ENCODE results near the gene GLS. TPM values are rescaled to one million over a fixed set of nuclear protein-coding genes. Genes with fewer than 3 reads are reported as not detected.
A peak's percentile ranks its signal among the peaks of the same experiment; 100 is the strongest.
"Not testable (repeated sequence)": the region's sequence is repeated elsewhere in the genome, so short reads cannot be mapped to it uniquely, and the experiment has no call there.

The GLS gene
- total RNA-seq, 2 experiments from 2014 or later: 175 to 187 TPM

DNA sequence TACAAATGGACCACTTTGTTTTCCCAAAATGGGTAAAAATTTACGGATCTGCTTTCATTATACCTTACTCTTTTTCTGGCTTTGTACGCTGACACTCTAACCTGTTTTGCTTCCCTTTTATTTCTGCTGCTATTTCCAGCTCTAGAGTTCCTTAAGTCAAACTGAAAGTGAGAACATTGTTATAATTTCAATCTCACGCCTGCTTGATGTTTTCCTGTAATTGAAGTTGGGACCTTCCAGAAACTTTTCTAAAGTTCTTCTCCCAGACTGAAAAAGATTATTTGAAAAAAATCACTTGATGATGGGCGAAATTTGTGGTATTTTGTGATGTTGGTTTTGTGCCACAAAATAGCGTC, 1.8 kb downstream of the GLS start:
- peaks cover 20% of the 10 kb centered on the region for H3K36me3 Mint-ChIP-seq
- H3K4me1 Mint-ChIP-seq: peaks cover 36% of the 10 kb centered on the region
- DNase-seq (no peak), ATAC-seq (ENCODE audit: low read depth) (no peak)
- H3K9me3 Mint-ChIP-seq: no peaks in the 10 kb centered on the region
- H3K27ac Mint-ChIP-seq: peak overlapping the region; percentile 100
- H3K27me3 Mint-ChIP-seq: no peaks in the 10 kb centered on the region
- POLR2A ChIA-PET: interaction anchor here (0.8 to 4.0 kb wide), 12 partner anchors 9 to 475 kb away, joined by 3 to 37 read pairs (median 8); partner anchors contain the start of gene STAT4
- peak overlapping the region; percentile 100 for H3K4me3 Mint-ChIP-seq

DNA sequence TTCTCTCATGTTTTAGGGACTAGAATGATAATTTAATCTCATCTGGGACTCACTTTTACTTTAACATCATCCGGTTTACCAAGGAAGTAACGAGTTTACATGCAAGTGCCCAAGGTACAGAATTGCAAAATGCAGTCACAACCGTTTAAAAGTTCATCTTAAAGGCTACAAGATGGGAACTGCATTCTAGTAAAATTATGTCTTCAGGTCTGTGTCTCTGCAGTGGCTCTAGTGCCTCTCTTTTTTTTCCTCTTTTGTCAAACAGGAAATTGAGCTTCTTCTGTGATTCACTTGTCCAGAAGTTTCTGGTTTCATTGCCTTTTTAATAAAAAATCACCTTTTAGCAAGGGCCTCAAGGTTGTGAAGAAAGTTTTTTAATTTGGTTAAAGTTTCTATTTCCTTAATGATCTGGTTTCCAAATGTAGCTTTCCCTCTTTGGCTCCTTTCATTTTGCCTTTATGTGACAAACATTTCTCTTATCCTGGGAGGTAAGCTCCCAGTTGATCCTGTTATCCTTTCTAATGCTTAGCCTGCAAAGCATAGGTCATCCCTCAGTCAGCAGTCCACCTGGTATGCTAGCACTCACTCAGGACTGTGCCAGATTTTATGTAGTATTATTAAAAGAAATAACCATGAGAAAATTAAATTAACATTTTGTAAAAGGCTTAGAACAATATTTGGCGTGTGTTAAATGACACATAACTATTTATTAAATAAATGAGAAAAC, 2.4 kb downstream of the GLS start:
- POLR2A ChIA-PET: interaction anchor here (0.7 to 4.0 kb wide), 8 partner anchors 9 to 793 kb away, joined by 3 to 37 read pairs (median 10); no protein-coding TSS in a partner anchor
- Mint-ChIP-seq H3K27ac (peak overlapping the region; percentile 100), H3K9me3 (no peaks in the 10 kb centered on the region), H3K36me3 (peaks cover 20% of the 10 kb centered on the region), H3K4me3 (peak overlapping the region; percentile 100), H3K4me1 (peaks cover 41% of the 10 kb centered on the region), H3K27me3 (no peaks in the 10 kb centered on the region)
- no peak for DNase-seq
- ATAC-seq (ENCODE audit: low read depth): no peak

DNA sequence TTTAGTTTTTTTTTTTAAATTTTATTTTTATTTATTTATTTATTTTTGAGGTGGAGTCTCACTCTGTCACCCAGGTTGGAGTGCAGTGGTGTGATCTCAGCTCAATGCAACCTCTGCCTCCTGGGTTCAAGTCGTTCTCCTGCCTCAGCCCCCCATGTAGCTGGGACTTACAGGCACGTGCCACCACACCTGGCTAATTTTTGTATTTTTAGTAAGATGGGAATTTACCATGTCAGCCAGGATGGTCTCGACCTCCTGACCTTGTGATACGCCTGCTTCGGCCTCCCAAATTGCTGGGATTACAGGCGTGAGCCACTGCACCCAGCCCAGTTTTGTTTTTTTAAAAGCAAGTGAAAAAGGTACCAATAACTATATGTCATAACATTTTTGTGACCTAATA, 5.2 kb downstream of the GLS start:
- not testable (repeated sequence) for H3K9me3 Mint-ChIP-seq; H3K27me3 Mint-ChIP-seq; ATAC-seq (ENCODE audit: low read depth); DNase-seq; H3K27ac Mint-ChIP-seq
- H3K4me3 Mint-ChIP-seq: peak overlapping the region; percentile 41
- peaks cover 27% of the 10 kb centered on the region for H3K36me3 Mint-ChIP-seq
- POLR2A ChIA-PET: interaction anchor here (1.4 kb wide), 1 partner anchor 8 kb away, joined by 3 read pairs; no protein-coding TSS in a partner anchor
- H3K4me1 Mint-ChIP-seq: peaks cover 53% of the 10 kb centered on the region

DNA sequence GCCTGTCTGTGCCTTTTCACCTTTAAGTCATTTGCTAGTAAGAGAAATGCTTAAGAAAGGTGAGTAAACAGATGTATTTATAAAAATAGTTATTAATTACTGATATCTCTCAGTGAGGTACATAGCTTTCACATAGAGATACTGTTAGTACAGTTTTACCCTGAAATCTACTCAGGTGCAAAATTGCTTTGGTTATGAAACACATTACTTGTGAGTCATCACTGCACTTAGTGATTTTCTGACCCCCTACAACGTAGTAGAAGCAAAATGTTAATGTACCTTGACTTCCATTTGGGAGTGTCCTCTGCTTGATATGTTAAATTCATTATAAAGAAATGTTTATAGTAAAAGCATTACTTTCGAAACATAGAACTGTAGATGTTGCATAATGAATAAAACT, 6.5 kb downstream of the GLS start:
- Mint-ChIP-seq H3K27ac (no peak overlapping the region), H3K4me1 (peaks cover 56% of the 10 kb centered on the region), H3K36me3 (peaks cover 33% of the 10 kb centered on the region), H3K9me3 (no peaks in the 10 kb centered on the region), H3K27me3 (no peaks in the 10 kb centered on the region), H3K4me3 (no peak overlapping the region)
- POLR2A ChIA-PET: interaction anchor here (1.3 kb wide), 1 partner anchor 127 kb away, joined by 3 read pairs; no protein-coding TSS in a partner anchor
- DNase-seq (no peak), ATAC-seq (ENCODE audit: low read depth) (no peak)

DNA sequence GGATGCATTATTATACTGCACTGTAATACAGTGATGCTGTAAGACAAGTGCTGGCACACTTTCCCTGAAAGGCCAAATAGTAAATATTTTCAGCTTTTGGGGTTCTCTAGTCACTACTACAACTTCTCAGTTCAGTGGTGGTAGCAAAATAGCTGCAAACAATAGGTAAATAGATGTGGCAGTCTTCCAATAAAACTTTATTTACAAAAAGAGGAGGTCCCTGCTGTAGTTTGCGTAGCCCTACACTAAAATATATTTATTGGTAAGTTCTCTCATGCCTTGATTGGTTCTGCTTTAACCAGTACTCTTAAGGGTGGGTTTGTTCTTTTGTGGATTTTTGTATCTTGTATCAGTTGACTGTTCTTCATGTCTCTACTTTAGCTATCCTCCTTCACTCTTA, 7.8 kb downstream of the GLS start:
- no peaks in the 10 kb centered on the region for H3K27me3 Mint-ChIP-seq
- DNase-seq (no peak), ATAC-seq (ENCODE audit: low read depth) (no peak)
- H3K4me3 Mint-ChIP-seq: peak overlapping the region; percentile 53
- H3K4me1 Mint-ChIP-seq: peaks cover 49% of the 10 kb centered on the region
- H3K36me3 Mint-ChIP-seq: peaks cover 26% of the 10 kb centered on the region
- POLR2A ChIA-PET: no interaction called here
- H3K9me3 Mint-ChIP-seq: no peaks in the 10 kb centered on the region
- no peak overlapping the region for H3K27ac Mint-ChIP-seq

DNA sequence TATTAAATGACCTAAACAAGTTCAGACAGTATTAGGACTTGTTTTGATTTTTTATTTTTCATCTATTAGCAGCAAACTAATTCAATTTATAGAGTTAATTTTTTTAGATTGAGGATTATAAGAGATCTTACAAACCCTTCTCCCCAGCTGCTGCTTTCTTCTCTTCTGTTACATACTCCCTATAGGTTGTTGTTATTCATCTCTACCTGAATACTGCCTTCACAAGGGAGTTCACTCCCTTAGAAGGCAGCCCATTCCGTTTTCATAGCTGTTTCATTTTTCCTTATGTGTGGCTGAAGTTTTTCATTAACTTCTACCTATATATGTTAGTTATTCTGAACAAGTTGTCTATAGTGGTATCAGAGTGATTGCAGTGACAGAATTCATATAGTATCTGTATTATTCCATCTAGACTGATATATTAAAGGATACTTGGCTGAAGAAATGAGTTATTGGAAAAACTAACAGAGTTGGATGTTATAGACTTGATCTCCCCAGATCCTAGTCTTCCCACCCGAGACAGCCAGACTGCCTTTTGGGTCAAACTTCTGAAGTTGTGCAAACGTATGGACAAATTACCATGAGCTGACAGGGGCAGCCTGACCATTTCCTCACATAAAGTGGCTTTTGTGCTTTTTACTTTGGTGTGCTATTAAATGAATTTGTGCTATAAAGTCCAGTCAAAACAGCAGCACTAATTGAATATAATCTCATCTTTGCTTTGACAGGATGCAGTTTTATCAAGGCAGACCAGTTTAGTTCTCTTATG, 8.7 kb downstream of the GLS start:
- H3K27ac Mint-ChIP-seq: no peak overlapping the region
- no peaks in the 10 kb centered on the region for H3K27me3 Mint-ChIP-seq
- DNase-seq (no peak), ATAC-seq (ENCODE audit: low read depth) (no peak)
- H3K4me1 Mint-ChIP-seq: peaks cover 44% of the 10 kb centered on the region
- no peaks in the 10 kb centered on the region for H3K9me3 Mint-ChIP-seq
- peaks cover 21% of the 10 kb centered on the region for H3K36me3 Mint-ChIP-seq
- peak overlapping the region; percentile 31 for H3K4me3 Mint-ChIP-seq
- POLR2A ChIA-PET: interaction anchor here (5.4 kb wide), 1 partner anchor 8 kb away, joined by 36 read pairs; the partner anchor contains the start of gene GLS

DNA sequence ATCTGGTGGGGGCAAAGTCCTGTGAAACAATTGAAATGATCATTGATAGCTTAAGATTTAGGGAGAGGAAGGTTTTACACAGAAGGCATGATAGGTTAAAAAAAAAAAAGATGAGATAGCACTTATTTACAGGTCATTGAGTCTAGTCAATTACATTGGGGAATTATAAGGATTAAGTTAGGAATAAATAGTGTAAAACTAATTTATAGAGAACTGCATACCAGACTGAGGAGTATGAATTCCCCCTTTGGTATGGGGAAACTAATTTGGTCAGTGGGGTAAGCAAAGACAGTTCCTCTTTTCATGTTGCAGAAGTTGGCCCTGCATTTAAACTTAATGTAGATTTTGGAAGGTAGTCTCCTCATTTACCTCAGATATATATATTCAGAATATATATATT, 10.8 kb downstream of the GLS start:
- H3K4me1 Mint-ChIP-seq: peaks cover 41% of the 10 kb centered on the region
- DNase-seq (no peak), ATAC-seq (ENCODE audit: low read depth) (no peak)
- no peak overlapping the region for H3K4me3 Mint-ChIP-seq
- no peaks in the 10 kb centered on the region for H3K9me3 Mint-ChIP-seq
- POLR2A ChIA-PET: interaction anchor here (5.4 kb wide), 1 partner anchor 10 kb away, joined by 36 read pairs; the partner anchor contains the start of gene GLS
- peaks cover 17% of the 10 kb centered on the region for H3K36me3 Mint-ChIP-seq
- no peak overlapping the region for H3K27ac Mint-ChIP-seq
- no peaks in the 10 kb centered on the region for H3K27me3 Mint-ChIP-seq

DNA sequence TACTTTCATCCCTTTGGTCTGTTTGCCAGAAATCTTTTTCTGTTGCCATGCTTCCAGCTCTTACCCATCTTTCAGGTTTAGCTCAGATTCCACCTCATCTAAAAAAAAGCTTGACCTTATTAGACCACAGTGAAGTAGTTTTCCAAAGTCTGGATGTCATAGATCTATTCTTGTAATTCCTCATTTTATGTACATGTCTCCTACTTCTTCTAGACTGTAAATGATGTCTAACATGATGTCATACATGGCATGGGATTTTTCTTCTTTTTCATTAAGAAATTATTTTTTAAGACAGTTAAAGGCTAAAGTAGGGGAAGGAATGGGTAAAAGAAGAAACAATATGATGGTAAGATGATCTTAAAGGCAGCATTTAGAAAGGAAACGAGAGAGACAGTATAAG, 11.3 kb downstream of the GLS start:
- Mint-ChIP-seq H3K36me3 (peaks cover 22% of the 10 kb centered on the region), H3K9me3 (no peaks in the 10 kb centered on the region), H3K27me3 (no peaks in the 10 kb centered on the region), H3K27ac (no peak overlapping the region), H3K4me3 (no peak overlapping the region), H3K4me1 (peaks cover 45% of the 10 kb centered on the region)
- ATAC-seq (ENCODE audit: low read depth) (no peak), DNase-seq (no peak)
- POLR2A ChIA-PET: interaction anchor here (5.4 kb wide), 1 partner anchor 10 kb away, joined by 36 read pairs; the partner anchor contains the start of gene GLS

DNA sequence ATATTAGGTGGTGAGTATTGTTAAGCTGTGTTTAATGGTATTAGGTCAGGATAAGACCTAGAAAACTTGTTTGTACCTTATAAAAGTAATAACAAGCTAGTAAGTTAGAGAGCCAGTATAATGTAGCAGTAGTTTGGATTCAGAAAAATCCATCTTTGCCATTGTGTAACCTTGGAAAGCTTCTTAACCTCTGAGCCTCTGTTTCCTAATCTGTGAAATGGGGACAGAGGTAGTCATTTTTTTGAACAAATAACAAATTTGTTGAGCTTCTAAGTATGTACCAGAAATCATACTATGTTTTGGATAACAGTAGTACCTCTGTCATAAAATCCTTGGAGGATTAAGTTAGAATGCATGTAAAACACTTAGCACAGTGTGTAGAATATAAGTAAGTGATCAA, 12.5 kb downstream of the GLS start:
- Mint-ChIP-seq H3K9me3 (no peaks in the 10 kb centered on the region), H3K4me3 (no peak overlapping the region), H3K27me3 (no peaks in the 10 kb centered on the region), H3K27ac (no peak overlapping the region), H3K4me1 (peaks cover 35% of the 10 kb centered on the region), H3K36me3 (peaks cover 23% of the 10 kb centered on the region)
- DNase-seq (no peak), ATAC-seq (ENCODE audit: low read depth) (no peak)
- POLR2A ChIA-PET: interaction anchor here (1.0 to 5.4 kb wide), 4 partner anchors 8 to 121 kb away, joined by 3 to 36 read pairs (median 4); partner anchors contain the start of genes GLS and STAT1

DNA sequence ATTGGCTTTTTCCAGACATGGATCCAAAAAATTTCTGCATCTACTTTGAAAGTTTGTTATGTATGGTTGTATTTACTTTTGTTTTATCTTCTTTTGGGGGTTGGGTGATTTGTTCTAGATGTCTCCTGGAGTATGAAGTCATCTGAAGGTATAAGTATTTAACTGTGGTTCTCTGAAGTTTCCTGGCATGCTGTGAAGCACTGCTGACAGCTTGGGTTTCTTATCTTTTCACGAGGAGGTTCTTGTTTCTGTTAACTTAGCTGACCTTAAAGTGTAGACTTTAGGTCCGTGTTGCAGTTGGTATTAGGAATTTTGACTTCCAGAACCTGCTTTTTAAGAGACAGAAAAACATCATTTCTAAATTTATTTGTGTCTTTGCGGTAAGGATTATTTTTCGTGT, 15.9 kb downstream of the GLS start:
- ATAC-seq (ENCODE audit: low read depth): no peak
- Mint-ChIP-seq H3K9me3 (no peaks in the 10 kb centered on the region), H3K27me3 (no peaks in the 10 kb centered on the region), H3K4me1 (peaks cover 17% of the 10 kb centered on the region), H3K27ac (peak overlapping the region; percentile 27), H3K36me3 (peaks cover 14% of the 10 kb centered on the region), H3K4me3 (no peak overlapping the region)
- no peak for DNase-seq
- POLR2A ChIA-PET: no interaction called here

DNA sequence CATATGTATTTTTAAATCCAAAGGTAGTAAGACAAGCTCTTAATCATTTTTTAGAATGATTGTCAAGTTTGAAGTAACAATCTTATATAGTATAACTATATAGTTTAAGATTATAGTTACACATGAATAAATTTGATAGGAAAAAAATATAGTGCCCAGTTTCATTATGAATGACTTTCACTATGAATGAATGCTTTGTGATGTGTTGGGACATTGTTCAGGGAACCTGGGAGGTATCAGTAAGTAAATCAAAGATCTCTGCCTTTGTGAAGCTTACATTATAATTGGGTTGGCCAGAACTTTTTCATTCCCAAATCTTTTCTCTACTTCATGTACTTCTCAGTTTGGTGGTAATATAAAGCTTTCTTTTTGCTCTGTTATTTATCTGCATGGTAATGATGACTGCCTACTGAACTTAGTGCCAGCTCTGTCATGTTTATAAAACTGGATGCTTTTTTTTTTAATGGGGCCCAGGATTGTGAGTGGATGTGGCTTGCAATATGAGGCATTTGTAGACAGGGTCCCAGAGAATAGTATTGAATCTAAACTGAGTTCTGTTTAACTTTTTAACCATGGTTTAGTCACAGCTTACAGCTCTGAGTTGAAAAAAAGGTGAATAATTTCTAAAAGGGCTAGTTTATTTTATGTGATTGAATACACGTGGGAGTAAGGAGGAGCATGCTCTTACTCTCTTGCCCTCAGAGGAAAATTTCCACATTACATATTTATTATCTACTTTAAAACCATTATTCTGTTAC, 23.3 kb downstream of the GLS start:
- no peak for ATAC-seq (ENCODE audit: low read depth)
- H3K27ac Mint-ChIP-seq: no peak overlapping the region
- H3K4me3 Mint-ChIP-seq: no peak overlapping the region
- H3K27me3 Mint-ChIP-seq: no peaks in the 10 kb centered on the region
- peaks cover 9% of the 10 kb centered on the region for H3K4me1 Mint-ChIP-seq
- no peaks in the 10 kb centered on the region for H3K9me3 Mint-ChIP-seq
- peaks cover 21% of the 10 kb centered on the region for H3K36me3 Mint-ChIP-seq
- DNase-seq: no peak
- POLR2A ChIA-PET: no interaction called here

DNA sequence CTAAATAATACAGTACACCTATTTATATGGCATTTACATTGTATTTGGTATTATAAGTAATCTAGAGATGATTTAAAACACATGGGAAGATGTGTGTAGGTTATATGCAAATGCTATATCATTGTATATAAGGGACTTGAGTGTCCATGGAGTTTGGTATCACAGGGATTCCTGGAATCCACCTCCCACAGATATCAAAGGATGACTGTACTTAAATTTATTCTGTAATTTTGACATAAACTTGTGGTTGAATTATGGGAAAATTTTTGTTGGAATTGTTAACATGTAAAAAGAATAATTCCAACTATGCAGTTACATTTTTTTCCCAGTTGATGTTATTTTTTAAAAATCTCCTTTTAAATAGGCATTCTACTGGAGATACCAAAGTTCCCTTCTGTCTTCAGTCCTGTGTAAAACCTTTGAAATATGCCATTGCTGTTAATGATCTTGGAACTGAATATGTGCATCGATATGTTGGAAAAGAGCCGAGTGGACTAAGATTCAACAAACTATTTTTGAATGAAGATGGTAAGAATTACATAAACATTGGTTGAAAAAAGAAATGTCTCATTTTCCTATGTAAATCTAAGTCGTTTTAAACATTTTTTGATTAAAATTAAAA, 24.1 kb downstream of the GLS start:
- Mint-ChIP-seq H3K27ac (no peak overlapping the region), H3K4me1 (peaks cover 9% of the 10 kb centered on the region), H3K27me3 (no peaks in the 10 kb centered on the region), H3K36me3 (peaks cover 23% of the 10 kb centered on the region), H3K9me3 (no peaks in the 10 kb centered on the region), H3K4me3 (no peak overlapping the region)
- POLR2A ChIA-PET: no interaction called here
- ATAC-seq (ENCODE audit: low read depth) (no peak), DNase-seq (no peak)

DNA sequence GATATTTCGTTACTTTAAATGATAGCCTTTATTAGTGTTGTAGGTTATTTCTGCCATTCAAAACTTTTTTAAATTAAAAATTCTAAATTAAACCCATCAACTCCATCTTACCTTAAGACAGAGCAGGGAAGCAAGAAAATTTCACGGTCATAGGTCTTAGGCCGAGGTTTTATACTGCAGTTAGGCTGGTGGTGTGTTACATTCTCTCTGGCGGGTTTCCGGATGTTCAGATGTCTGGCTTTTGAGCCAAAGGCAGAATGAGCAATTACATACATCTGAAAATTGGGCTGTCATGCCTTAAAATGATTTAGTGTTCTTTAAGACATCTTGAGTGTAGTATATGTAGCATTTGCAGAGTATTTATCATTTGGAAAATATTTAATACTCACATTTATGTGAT, 27.9 kb downstream of the GLS start:
- POLR2A ChIA-PET: no interaction called here
- Mint-ChIP-seq H3K9me3 (no peaks in the 10 kb centered on the region), H3K4me1 (peaks cover 18% of the 10 kb centered on the region), H3K27ac (no peak overlapping the region), H3K36me3 (peaks cover 26% of the 10 kb centered on the region), H3K4me3 (no peak overlapping the region), H3K27me3 (no peaks in the 10 kb centered on the region)
- no peak for DNase-seq
- ATAC-seq (ENCODE audit: low read depth): no peak

Data from activated naive CD8-positive, alpha-beta T cell treated with anti-CD3 and anti-CD28 coated beads, Interleukin-2, amount 10 ng/mL, durations not matched to agents 7 days and 5 days (primary cell).